ENCODE measurements around the gene C16orf95. TPM values are rescaled to one million over a fixed set of nuclear protein-coding genes. Genes with fewer than 3 reads are reported as not detected.

Gene C16orf95
- total and polyA plus RNA-seq, 9 donors = 2.1 to 3.4 (median 2.8) TPM

DNA sequence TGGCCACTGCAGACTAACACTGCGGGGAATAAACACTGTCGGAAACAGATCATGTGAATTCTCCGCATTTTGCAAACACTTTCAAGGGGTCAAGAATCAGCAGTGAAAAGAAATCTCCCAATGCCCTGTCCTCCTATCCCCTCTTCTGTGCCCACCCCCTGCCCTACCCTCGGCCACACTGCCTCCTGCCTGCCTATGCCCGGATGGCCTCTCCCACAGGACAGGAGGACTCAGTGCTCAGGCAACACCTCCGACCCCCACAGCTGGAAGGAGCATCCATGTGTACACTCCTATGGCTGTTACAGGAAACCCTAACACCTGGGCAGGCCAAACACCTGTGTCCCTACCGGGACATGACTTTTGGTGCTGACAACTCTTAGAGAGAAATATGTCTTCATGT, 41.9 kb upstream of the C16orf95 start:
- 91% methylated on average over 4 of the region's 7 CpGs for WGBS (ENCODE audit: insufficient coverage)
- no peak overlapping the region for H3K27ac ChIP-seq (ENCODE audit: low read length)

DNA sequence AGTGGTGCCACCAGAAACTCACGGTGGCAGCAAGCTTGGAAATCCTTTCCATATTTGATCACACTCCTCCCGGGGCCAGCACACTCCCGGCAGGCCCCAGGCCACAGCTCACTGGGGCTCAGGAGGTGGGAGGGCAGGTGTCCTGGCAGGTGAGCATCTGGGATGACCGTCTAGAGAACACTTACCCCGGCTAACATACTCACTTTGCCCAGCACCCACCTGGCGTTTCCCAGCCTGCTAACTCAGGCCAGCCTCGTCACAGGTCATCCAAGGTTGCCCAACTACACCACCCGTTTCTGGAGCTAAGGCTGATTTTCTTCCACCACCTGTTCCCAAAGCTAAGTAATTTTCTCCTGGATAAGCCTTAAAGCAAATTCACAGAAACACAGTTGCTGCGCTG, 41.5 kb upstream of the C16orf95 start:
- WGBS (ENCODE audit: insufficient coverage) = 76% methylated on average over 6 of the region's 9 CpGs
- H3K4me1 ChIP-seq (ENCODE audit: control insufficient read depth, insufficient read depth, low read length) = no peaks in the 10 kb centered on the region
- no peak overlapping the region for H3K4me3 ChIP-seq (ENCODE audit: low read length)

More for the DNA sequence above, 41.9 kb upstream of the C16orf95 start:
- H3K4me1 ChIP-seq (ENCODE audit: control insufficient read depth, insufficient read depth, low read length) = no peaks in the 10 kb centered on the region
- H3K27me3 ChIP-seq (ENCODE audit: control insufficient read depth, insufficient read depth, low read length) = no peaks in the 10 kb centered on the region
- H3K9me3 ChIP-seq (replicated peaks; ENCODE audit: control insufficient read depth, low read depth, low read length) = no peaks in the 10 kb centered on the region
- H3K4me3 ChIP-seq (ENCODE audit: low read length) = no peak overlapping the region
- no peak for DNase-seq
- H3K36me3 ChIP-seq (ENCODE audit: control insufficient read depth, insufficient read depth, low read length) = peaks cover 49% of the 10 kb centered on the region

DNA sequence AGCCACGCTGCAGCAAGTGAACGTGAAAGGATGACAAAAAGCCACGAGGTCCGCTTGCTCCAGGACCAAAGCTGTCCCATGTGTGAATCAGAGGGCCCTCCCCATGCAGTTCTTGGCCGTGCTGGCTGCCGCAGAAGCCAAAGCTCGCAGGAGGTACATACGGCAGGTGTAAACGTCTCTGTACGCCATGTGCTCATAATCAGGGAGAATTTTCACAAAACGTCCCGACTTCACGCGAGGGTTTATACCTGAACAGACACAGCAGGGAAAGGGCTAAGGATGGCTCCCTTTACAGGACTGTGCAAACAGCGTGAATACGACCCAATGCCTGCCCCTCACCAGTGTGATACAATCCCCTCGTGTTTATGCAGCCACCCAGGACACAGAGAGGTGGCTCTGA, 41.1 kb upstream of the C16orf95 start:
- DNase-seq = no peak
- WGBS (ENCODE audit: insufficient coverage) = 90% methylated on average over 17 of the region's 17 CpGs
- H3K36me3 ChIP-seq (ENCODE audit: control insufficient read depth, insufficient read depth, low read length) = peaks cover 53% of the 10 kb centered on the region
- no peak overlapping the region for H3K4me3 ChIP-seq (ENCODE audit: low read length)
- H3K4me1 ChIP-seq (ENCODE audit: control insufficient read depth, insufficient read depth, low read length) = no peaks in the 10 kb centered on the region
- no peaks in the 10 kb centered on the region for H3K9me3 ChIP-seq (replicated peaks; ENCODE audit: control insufficient read depth, low read depth, low read length)
- no peaks in the 10 kb centered on the region for H3K27me3 ChIP-seq (ENCODE audit: control insufficient read depth, insufficient read depth, low read length)
- no peak overlapping the region for H3K27ac ChIP-seq (ENCODE audit: low read length)

More for the DNA sequence above, 41.5 kb upstream of the C16orf95 start:
- H3K27me3 ChIP-seq (ENCODE audit: control insufficient read depth, insufficient read depth, low read length) = no peaks in the 10 kb centered on the region
- H3K9me3 ChIP-seq (replicated peaks; ENCODE audit: control insufficient read depth, low read depth, low read length) = no peaks in the 10 kb centered on the region
- H3K27ac ChIP-seq (ENCODE audit: low read length) = no peak overlapping the region
- no peak for DNase-seq
- H3K36me3 ChIP-seq (ENCODE audit: control insufficient read depth, insufficient read depth, low read length) = peaks cover 51% of the 10 kb centered on the region

DNA sequence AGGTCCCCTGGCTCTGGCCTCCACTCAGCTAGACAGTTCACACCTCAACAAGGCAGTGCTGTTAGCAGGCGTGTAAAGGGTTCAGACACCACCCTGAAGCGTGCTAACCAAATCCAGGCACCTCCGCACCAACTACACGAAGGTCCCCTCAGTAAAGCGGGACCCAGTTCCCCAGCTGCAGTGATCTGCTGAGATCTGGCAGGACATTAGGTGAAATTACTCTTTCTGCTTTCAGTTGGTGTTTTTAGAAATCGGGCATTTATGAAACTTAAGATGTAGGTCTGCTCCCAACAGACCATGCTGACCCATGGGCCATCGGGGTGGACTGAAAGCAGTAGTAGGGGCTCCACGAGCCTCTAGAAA, 39.3 kb upstream of the C16orf95 start:
- no peak overlapping the region for H3K27ac ChIP-seq (ENCODE audit: low read length)
- DNase-seq = no peak
- H3K9me3 ChIP-seq (replicated peaks; ENCODE audit: control insufficient read depth, low read depth, low read length) = no peaks in the 10 kb centered on the region
- WGBS (ENCODE audit: insufficient coverage) = 100% methylated on average over 3 of the region's 8 CpGs
- peaks cover 49% of the 10 kb centered on the region for H3K36me3 ChIP-seq (ENCODE audit: control insufficient read depth, insufficient read depth, low read length)
- no peaks in the 10 kb centered on the region for H3K4me1 ChIP-seq (ENCODE audit: control insufficient read depth, insufficient read depth, low read length)
- no peaks in the 10 kb centered on the region for H3K27me3 ChIP-seq (ENCODE audit: control insufficient read depth, insufficient read depth, low read length)
- no peak overlapping the region for H3K4me3 ChIP-seq (ENCODE audit: low read length)

DNA sequence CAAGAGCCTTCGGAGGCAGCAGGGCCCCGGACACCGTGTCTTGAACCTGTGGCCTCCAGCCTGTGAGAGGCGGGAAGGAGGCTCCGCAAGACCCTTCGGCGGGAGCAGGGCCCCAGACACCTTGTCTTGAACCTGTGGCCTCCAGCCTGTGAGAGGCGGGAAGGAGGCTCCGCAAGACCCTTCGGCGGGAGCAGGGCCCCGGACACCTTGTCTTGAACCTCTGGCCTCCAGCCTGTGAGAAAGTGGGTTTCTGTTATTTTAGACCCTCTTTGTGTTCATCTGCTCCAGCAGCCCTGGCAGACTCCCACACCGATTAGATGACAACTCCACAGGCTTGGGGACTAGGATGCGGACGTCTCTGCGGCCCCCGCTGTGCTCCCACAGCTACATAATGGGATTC, 36.4 kb upstream of the C16orf95 start:
- H3K27ac ChIP-seq (ENCODE audit: low read length) = no peak overlapping the region
- 91% methylated on average over 7 of the region's 17 CpGs for WGBS (ENCODE audit: insufficient coverage)
- DNase-seq = no peak
- H3K27me3 ChIP-seq (ENCODE audit: control insufficient read depth, insufficient read depth, low read length) = no peaks in the 10 kb centered on the region
- no peak overlapping the region for H3K4me3 ChIP-seq (ENCODE audit: low read length)
- H3K9me3 ChIP-seq (replicated peaks; ENCODE audit: control insufficient read depth, low read depth, low read length) = no peaks in the 10 kb centered on the region
- H3K36me3 ChIP-seq (ENCODE audit: control insufficient read depth, insufficient read depth, low read length) = peaks cover 32% of the 10 kb centered on the region
- H3K4me1 ChIP-seq (ENCODE audit: control insufficient read depth, insufficient read depth, low read length) = peaks cover 10% of the 10 kb centered on the region

DNA sequence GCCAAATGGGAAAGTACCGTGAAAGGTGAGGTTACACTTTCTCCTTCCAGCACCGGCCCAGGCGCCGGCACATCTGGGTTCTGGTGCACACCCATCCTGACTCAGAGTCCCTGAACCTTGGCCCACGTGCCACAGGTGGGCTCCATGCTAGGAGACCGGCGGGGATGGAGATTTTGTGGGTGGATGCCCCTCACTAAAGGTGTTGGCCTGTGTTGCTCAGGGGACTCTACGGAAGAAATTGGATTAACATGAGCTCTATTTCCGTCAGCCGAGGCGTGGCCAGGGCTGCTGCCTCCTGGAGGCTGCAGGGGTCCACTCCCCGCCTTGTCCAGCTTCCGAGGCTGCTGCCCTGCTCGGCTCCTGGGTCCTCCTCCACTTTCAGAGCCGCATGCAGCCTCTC, 35.6 kb upstream of the C16orf95 start:
- WGBS (ENCODE audit: insufficient coverage) = 92% methylated on average over 12 of the region's 15 CpGs
- Histone ChIP-seq H3K36me3 (ENCODE audit: control insufficient read depth, insufficient read depth, low read length) (peaks cover 28% of the 10 kb centered on the region), H3K4me1 (ENCODE audit: control insufficient read depth, insufficient read depth, low read length) (peaks cover 10% of the 10 kb centered on the region)

DNA sequence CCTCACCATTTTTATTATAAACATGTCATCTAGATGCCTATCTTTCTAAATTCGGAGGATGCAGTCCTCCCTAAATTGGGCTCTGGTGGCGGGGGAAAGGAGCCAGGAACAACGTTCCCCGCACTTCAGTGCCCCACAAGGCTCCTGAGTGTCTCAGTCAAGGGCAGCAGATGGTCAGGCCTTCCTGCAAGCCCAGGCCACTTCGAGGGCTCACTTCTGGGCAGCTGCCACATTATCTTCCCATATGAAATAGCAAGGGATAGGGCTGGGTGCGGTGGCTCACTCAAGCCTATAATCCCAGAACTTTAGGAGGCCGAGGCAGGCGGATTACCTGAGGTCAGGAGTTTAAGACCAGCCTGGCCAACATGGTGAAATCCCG, 34.1 kb upstream of the C16orf95 start:
- no peak for DNase-seq
- 59% methylated on average over 5 of the region's 9 CpGs for WGBS (ENCODE audit: insufficient coverage)
- no peaks in the 10 kb centered on the region for H3K27me3 ChIP-seq (ENCODE audit: control insufficient read depth, insufficient read depth, low read length)
- no peak overlapping the region for H3K4me3 ChIP-seq (ENCODE audit: low read length)
- no peak overlapping the region for H3K27ac ChIP-seq (ENCODE audit: low read length)
- no peaks in the 10 kb centered on the region for H3K9me3 ChIP-seq (replicated peaks; ENCODE audit: control insufficient read depth, low read depth, low read length)
- H3K4me1 ChIP-seq (ENCODE audit: control insufficient read depth, insufficient read depth, low read length) = peaks cover 10% of the 10 kb centered on the region
- peaks cover 32% of the 10 kb centered on the region for H3K36me3 ChIP-seq (ENCODE audit: control insufficient read depth, insufficient read depth, low read length)

More for the DNA sequence above, 35.6 kb upstream of the C16orf95 start:
- DNase-seq = no peak
- Histone ChIP-seq H3K27me3 (ENCODE audit: control insufficient read depth, insufficient read depth, low read length) (no peaks in the 10 kb centered on the region), H3K9me3 (replicated peaks; ENCODE audit: control insufficient read depth, low read depth, low read length) (no peaks in the 10 kb centered on the region), H3K4me3 (ENCODE audit: low read length) (no peak overlapping the region), H3K27ac (ENCODE audit: low read length) (no peak overlapping the region)

DNA sequence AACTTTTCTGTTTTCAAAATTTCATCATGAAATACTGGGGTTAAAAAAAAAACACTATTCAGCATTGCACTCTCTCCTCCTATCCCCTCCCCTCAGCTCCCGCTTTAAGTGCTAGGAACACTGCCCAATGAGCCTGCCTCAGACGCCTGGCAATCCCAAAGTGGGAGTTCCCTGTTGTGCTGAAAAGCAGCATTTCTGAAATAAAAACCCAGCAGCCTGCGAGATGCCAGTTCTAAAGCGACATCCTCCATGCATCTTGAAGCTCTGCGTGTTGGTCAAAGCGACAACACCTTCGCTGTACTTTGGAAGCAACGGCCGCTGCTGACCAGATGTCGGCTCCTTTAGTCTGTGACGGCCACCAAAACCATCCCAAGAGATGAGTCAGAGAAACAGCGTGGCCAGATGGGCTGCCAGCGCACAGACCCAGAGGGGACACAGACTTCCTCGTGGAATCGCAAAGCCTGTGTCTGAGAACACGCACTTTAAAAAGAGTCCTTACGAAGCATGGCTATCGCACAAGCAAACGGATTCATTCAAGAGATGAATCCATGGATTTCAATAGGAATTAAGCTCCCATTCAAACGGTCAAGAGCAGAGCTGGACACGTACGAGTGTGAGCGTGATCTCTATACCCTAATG, 33.6 kb upstream of the C16orf95 start:
- WGBS (ENCODE audit: insufficient coverage) = 42% methylated on average over 18 of the region's 23 CpGs
- no peak overlapping the region for H3K27ac ChIP-seq (ENCODE audit: low read length)
- no peaks in the 10 kb centered on the region for H3K27me3 ChIP-seq (ENCODE audit: control insufficient read depth, insufficient read depth, low read length)
- no peaks in the 10 kb centered on the region for H3K9me3 ChIP-seq (replicated peaks; ENCODE audit: control insufficient read depth, low read depth, low read length)
- peaks cover 37% of the 10 kb centered on the region for H3K36me3 ChIP-seq (ENCODE audit: control insufficient read depth, insufficient read depth, low read length)
- H3K4me1 ChIP-seq (ENCODE audit: control insufficient read depth, insufficient read depth, low read length) = peaks cover 10% of the 10 kb centered on the region
- no peak overlapping the region for H3K4me3 ChIP-seq (ENCODE audit: low read length)
- peak; percentile 75 for DNase-seq

DNA sequence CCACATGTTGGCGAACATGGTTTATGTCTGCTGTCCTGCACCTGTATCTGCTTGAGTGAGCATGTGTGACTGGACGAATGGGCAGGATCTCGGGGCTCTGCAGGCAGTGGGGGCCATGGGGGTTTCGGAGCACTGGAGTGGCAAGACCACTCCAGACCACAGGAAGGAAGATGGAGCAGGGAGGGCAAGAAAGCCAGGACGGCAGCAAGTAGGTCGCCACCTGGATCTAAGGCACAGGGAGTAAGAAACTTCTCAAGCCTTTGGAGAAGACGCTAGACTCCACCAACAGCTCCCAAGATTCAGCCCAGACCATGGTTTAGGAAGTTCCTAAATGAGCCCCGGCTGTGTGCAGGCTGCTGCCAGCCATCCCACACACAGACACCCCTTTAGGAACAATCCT, 32.8 kb upstream of the C16orf95 start:
- no peak for DNase-seq

DNA sequence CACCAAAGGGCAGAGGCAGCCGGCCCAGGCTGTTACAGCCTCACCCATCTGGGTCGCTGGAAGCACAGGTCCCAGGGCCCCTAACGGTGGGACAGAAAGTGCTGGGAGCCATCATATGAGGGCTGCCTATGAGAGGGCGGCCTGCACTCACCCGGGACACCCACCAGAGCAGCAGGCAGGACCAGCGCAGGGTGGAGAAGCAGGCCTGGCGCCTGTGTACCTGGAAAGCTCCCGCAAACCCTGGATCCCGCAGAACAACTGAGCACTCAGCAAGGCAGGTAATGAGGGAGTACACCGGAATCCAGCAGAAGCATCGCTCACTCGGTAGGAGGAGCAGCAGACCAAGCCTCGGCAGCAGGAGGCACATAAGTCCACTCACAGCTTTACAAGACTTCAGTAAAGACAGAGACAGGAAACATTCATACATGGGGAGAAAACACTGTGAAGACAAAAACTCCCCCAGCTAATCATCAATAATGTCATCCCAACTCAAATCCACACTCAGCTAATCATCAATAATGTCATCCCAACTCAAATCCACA, 31.5 kb upstream of the C16orf95 start:
- H3K36me3 ChIP-seq (ENCODE audit: control insufficient read depth, insufficient read depth, low read length) = peaks cover 37% of the 10 kb centered on the region
- H3K9me3 ChIP-seq (replicated peaks; ENCODE audit: control insufficient read depth, low read depth, low read length) = no peaks in the 10 kb centered on the region
- DNase-seq = no peak
- H3K27ac ChIP-seq (ENCODE audit: low read length) = no peak overlapping the region
- H3K27me3 ChIP-seq (ENCODE audit: control insufficient read depth, insufficient read depth, low read length) = no peaks in the 10 kb centered on the region
- H3K4me3 ChIP-seq (ENCODE audit: low read length) = no peak overlapping the region
- H3K4me1 ChIP-seq (ENCODE audit: control insufficient read depth, insufficient read depth, low read length) = peaks cover 13% of the 10 kb centered on the region
- WGBS (ENCODE audit: insufficient coverage) = 82% methylated on average over 13 of the region's 13 CpGs

More for the DNA sequence above, 32.8 kb upstream of the C16orf95 start:
- H3K4me1 ChIP-seq (ENCODE audit: control insufficient read depth, insufficient read depth, low read length) = peaks cover 10% of the 10 kb centered on the region
- WGBS (ENCODE audit: insufficient coverage) = 82% methylated on average over 6 of the region's 8 CpGs
- H3K9me3 ChIP-seq (replicated peaks; ENCODE audit: control insufficient read depth, low read depth, low read length) = no peaks in the 10 kb centered on the region
- peaks cover 39% of the 10 kb centered on the region for H3K36me3 ChIP-seq (ENCODE audit: control insufficient read depth, insufficient read depth, low read length)
- H3K4me3 ChIP-seq (ENCODE audit: low read length) = no peak overlapping the region
- no peaks in the 10 kb centered on the region for H3K27me3 ChIP-seq (ENCODE audit: control insufficient read depth, insufficient read depth, low read length)
- no peak overlapping the region for H3K27ac ChIP-seq (ENCODE audit: low read length)
